Mesenchymal stem cell (in vitro differentiated cells and primary cell): Measurements from ENCODE around the gene RASGRP4.
A peak's percentile ranks its signal among the peaks of the same experiment; 100 is the strongest.

Experiments used
- DNase-seq: peaks from one replicate; pipeline ENCODE4 v3.0.0-alpha.2; 2013
- H2AFZ ChIP-seq: one replicate; pipeline ENCODE4 v1.6.1; 2013; ENCODE audit warnings: low read depth, mild to moderate bottlenecking, control low read depth, inconsistent platforms, low read length, moderate library complexity
- H2AK5ac ChIP-seq: 2 replicates; pipeline ENCODE4 v1.6.1; 2013; ENCODE audit warnings: low read length, moderate library complexity, mild to moderate bottlenecking, inconsistent platforms; ENCODE audit not compliant: severe bottlenecking
- H2BK120ac ChIP-seq: one replicate; pipeline ENCODE4 v1.6.1; 2013; ENCODE audit warnings: low read depth, mild to moderate bottlenecking, inconsistent platforms, low read length, moderate library complexity
- H2BK12ac ChIP-seq, 2 experiments: one replicate each; pipeline ENCODE4 v1.6.1; 2013; ENCODE audit warnings: inconsistent platforms in 2 of 2, low read length in 2 of 2, mild to moderate bottlenecking in 2 of 2, moderate library complexity in 2 of 2, control low read depth in 1 of 2
- H2BK15ac ChIP-seq: one replicate; pipeline ENCODE4 v1.6.1; 2013; ENCODE audit warnings: mild to moderate bottlenecking, low read depth, inconsistent platforms; ENCODE audit not compliant: poor library complexity, severe bottlenecking
- H2BK5ac ChIP-seq: 2 replicates; pipeline ENCODE4 v1.6.1; 2013; ENCODE audit warnings: low read depth, mild to moderate bottlenecking, low read length, control low read depth, inconsistent platforms; ENCODE audit not compliant: poor library complexity, severe bottlenecking
- H3K14ac ChIP-seq, 2 experiments: one replicate each; pipeline ENCODE4 v1.6.1; 2013; ENCODE audit warnings: inconsistent platforms in 2 of 2, low read length in 2 of 2, control low read depth in 1 of 2, mild to moderate bottlenecking in 1 of 2, moderate library complexity in 1 of 2
- H3K18ac ChIP-seq, 2 experiments: one replicate each; pipeline ENCODE4 v1.6.1; 2013; ENCODE audit warnings: inconsistent platforms in 2 of 2, low read length in 2 of 2, control low read depth in 1 of 2, low read depth in 1 of 2, mild to moderate bottlenecking in 1 of 2
- H3K23ac ChIP-seq, 2 experiments: one replicate each; pipeline ENCODE4 v1.6.1; 2013; ENCODE audit warnings: inconsistent platforms in 2 of 2, low read length in 2 of 2, mild to moderate bottlenecking in 2 of 2, moderate library complexity in 2 of 2, control low read depth in 1 of 2
- H3K27ac ChIP-seq: 2 replicates; pipeline ENCODE4 v1.5.1; 2013; ENCODE audit warnings: mild to moderate bottlenecking, moderate library complexity, low read length, control low read depth, inconsistent platforms; ENCODE audit not compliant: poor library complexity, severe bottlenecking
- H3K27me3 ChIP-seq, 2 experiments: 2 replicates each; pipeline versions ENCODE4 v1.6.1 to v1.7.0; 2013; ENCODE audit warnings: low read length in 2 of 2, mild to moderate bottlenecking in 2 of 2, moderate library complexity in 2 of 2, control low read depth in 1 of 2, inconsistent platforms in 1 of 2; ENCODE audit not compliant: control insufficient read depth in 1 of 2, insufficient read depth in 1 of 2
- H3K36me3 ChIP-seq, 2 experiments: 2 replicates each; pipeline versions ENCODE4 v1.6.1 to v1.7.0; 2013; ENCODE audit warnings: low read length in 2 of 2, control low read depth in 1 of 2, inconsistent platforms in 1 of 2, low read depth in 1 of 2, mild to moderate bottlenecking in 1 of 2; ENCODE audit not compliant: insufficient read depth in 2 of 2, control insufficient read depth in 1 of 2
- H3K4ac ChIP-seq, 2 experiments: one replicate each; pipeline ENCODE4 v1.6.1; 2013; ENCODE audit warnings: inconsistent platforms in 2 of 2, low read length in 2 of 2, mild to moderate bottlenecking in 2 of 2, moderate library complexity in 2 of 2, control low read depth in 1 of 2, low read depth in 1 of 2
- H3K4me1 ChIP-seq: 2 replicates; pipeline ENCODE4 v1.6.1; 2013; ENCODE audit warnings: low read depth, low read length, control low read depth; ENCODE audit not compliant: control insufficient read depth, insufficient read depth
- H3K4me2 ChIP-seq: 2 replicates; pipeline ENCODE4 v1.6.1; 2013; ENCODE audit warnings: low read length, mild to moderate bottlenecking, inconsistent platforms; ENCODE audit not compliant: poor library complexity, severe bottlenecking
- H3K4me3 ChIP-seq, 2 experiments: 2 replicates each; pipeline versions ENCODE4 v1.5.1 to v1.7.0; 2013; ENCODE audit warnings: low read length in 2 of 2, mild to moderate bottlenecking in 2 of 2, control low read depth in 1 of 2, low read depth in 1 of 2; ENCODE audit not compliant: insufficient read depth in 1 of 2
- H3K79me1 ChIP-seq: replicated peaks from 2 replicates; pipeline ENCODE4 v1.6.1; 2013; ENCODE audit warnings: mild to moderate bottlenecking, control low read depth, low read length, inconsistent platforms; ENCODE audit not compliant: poor library complexity, severe bottlenecking
- H3K9ac ChIP-seq: 2 replicates; pipeline ENCODE4 v1.7.0; 2013; ENCODE audit warnings: mild to moderate bottlenecking, low read length, moderate library complexity
- H3K9me3 ChIP-seq: 2 replicates; pipeline ENCODE4 v1.7.0; 2013; ENCODE audit warnings: mild to moderate bottlenecking, low read length; ENCODE audit not compliant: control insufficient read depth
- H4K8ac ChIP-seq: one replicate; pipeline ENCODE4 v1.6.1; 2013; ENCODE audit warnings: inconsistent platforms, mild to moderate bottlenecking, low read length, moderate library complexity
- H4K91ac ChIP-seq: one replicate; pipeline ENCODE4 v1.6.1; 2013; ENCODE audit warnings: mild to moderate bottlenecking, low read length, inconsistent platforms
- WGBS: methylation state at CpG from one replicate; pipeline ENCODE4 v1.1.7; 2013; ENCODE audit warnings: mixed read lengths; 5-methylcytosine and 5-hydroxymethylcytosine counted together

Gene RASGRP4

GRCh38 chr19:38371081-38371480 lies 54.9 kb downstream of the RASGRP4 start:
- peaks cover 0 to under 1% of the 10 kb centered on the region in 2 experiments for H3K36me3 ChIP-seq
- no peak overlapping the region for H2BK15ac ChIP-seq
- H3K18ac ChIP-seq = no peak overlapping the region
- H3K23ac ChIP-seq = no peak overlapping the region
- 84% methylated on average over 5 of the region's 6 CpGs for WGBS
- no peak overlapping the region for H3K14ac ChIP-seq
- H2BK12ac ChIP-seq = no peak overlapping the region
- H3K9me3 ChIP-seq = no peaks in the 10 kb centered on the region
- H2AFZ ChIP-seq = no peak overlapping the region
- peaks cover 2% of the 10 kb centered on the region for H3K4me1 ChIP-seq
- no peak overlapping the region for H2AK5ac ChIP-seq
- no peak overlapping the region for H4K91ac ChIP-seq
- no peak overlapping the region for H3K9ac ChIP-seq
- no peak overlapping the region for H2BK5ac ChIP-seq
- no peaks in the 10 kb centered on the region for H3K79me1 ChIP-seq
- no peak overlapping the region for H3K4me2 ChIP-seq
- H3K27me3 ChIP-seq = peaks cover 16 to 38% of the 10 kb centered on the region in 2 experiments
- no peak overlapping the region for H3K27ac ChIP-seq
- H3K4ac ChIP-seq = no peak overlapping the region
- no peak for DNase-seq
- H3K4me3 ChIP-seq = no peak overlapping the region
- no peak overlapping the region for H2BK120ac ChIP-seq
- no peak overlapping the region for H4K8ac ChIP-seq

GRCh38 chr19:38370299-38370698 lies 55.7 kb downstream of the RASGRP4 start:
- Histone ChIP-seq H3K79me1 (no peaks in the 10 kb centered on the region), H3K27me3 (peaks cover 16 to 44% of the 10 kb centered on the region in 2 experiments), H4K8ac (no peak overlapping the region), H2BK5ac (no peak overlapping the region), H2AK5ac (no peak overlapping the region), H3K4me2 (no peak overlapping the region), H3K9me3 (no peaks in the 10 kb centered on the region), H3K18ac (no peak overlapping the region), H4K91ac (no peak overlapping the region), H2BK15ac (no peak overlapping the region), H3K27ac (no peak overlapping the region), H3K36me3 (no peaks in the 10 kb centered on the region), H3K4ac (no peak overlapping the region), H3K9ac (no peak overlapping the region), H3K14ac (no peak overlapping the region), H3K23ac (no peak overlapping the region), H2BK120ac (no peak overlapping the region), H3K4me3 (no peak overlapping the region), H2BK12ac (no peak overlapping the region), H3K4me1 (no peaks in the 10 kb centered on the region), H2AFZ (no peak overlapping the region)
- no peak for DNase-seq
- 79% methylated on average over 12 of the region's 12 CpGs for WGBS

- H3K4ac ChIP-seq = no peak overlapping the region
- 95% methylated on average over 2 of the region's 2 CpGs for WGBS
- H2BK120ac ChIP-seq = no peak overlapping the region
Observed at GRCh38 chr19:38369584-38369983, 56.4 kb downstream of the RASGRP4 start.

DNA sequence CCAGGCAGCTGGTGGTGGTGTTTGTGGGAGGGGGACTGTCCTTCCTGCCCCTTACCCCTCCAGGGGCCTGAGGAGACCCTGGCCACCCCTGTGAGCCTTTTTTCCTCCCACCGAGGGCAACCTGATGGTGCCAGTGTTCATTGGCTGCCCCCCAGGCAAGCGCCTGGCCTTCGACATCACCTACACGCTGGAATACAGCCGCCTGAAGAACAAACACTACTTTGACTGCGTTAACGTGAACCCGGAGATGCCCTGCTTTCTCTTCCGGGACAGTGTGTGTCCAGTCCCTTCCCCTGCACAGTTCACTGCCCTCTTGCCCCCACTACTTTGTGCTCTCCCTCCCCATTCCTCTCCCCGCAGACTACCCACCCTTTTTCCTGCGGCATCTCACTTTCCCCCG lies 59.0 kb downstream of the RASGRP4 start:
- Histone ChIP-seq H3K4ac (no peak overlapping the region), H2AK5ac (no peak overlapping the region), H3K27me3 (peaks cover 16 to 50% of the 10 kb centered on the region in 2 experiments), H3K18ac (no peak overlapping the region), H3K4me2 (no peak overlapping the region), H3K4me3 (no peak overlapping the region), H2BK12ac (no peak overlapping the region), H3K4me1 (peaks cover 5% of the 10 kb centered on the region), H2BK15ac (no peak overlapping the region), H3K14ac (no peak overlapping the region), H2BK5ac (no peak overlapping the region), H3K23ac (no peak overlapping the region), H4K8ac (no peak overlapping the region), H3K27ac (no peak overlapping the region), H3K9ac (no peak overlapping the region), H3K79me1 (no peaks in the 10 kb centered on the region), H3K36me3 (no peaks in the 10 kb centered on the region), H3K9me3 (no peaks in the 10 kb centered on the region), H4K91ac (no peak overlapping the region), H2AFZ (no peak overlapping the region), H2BK120ac (no peak overlapping the region)
- 87% methylated on average over 12 of the region's 12 CpGs for WGBS
- no peak for DNase-seq

More at GRCh38 chr19:38369584-38369983, 56.4 kb downstream of the RASGRP4 start:
- no peak overlapping the region for H2AFZ ChIP-seq
- no peak overlapping the region for H3K18ac ChIP-seq
- H2BK15ac ChIP-seq = no peak overlapping the region
- H3K79me1 ChIP-seq = no peaks in the 10 kb centered on the region
- no peak overlapping the region for H3K9ac ChIP-seq
- H3K9me3 ChIP-seq = no peaks in the 10 kb centered on the region
- no peak overlapping the region for H3K14ac ChIP-seq
- no peak overlapping the region for H3K4me2 ChIP-seq
- no peaks in the 10 kb centered on the region for H3K4me1 ChIP-seq
- no peak overlapping the region for H4K8ac ChIP-seq
- H3K36me3 ChIP-seq = no peaks in the 10 kb centered on the region
- no peak overlapping the region for H2BK12ac ChIP-seq
- peak overlapping the region; percentile 59 for H4K91ac ChIP-seq
- H2BK5ac ChIP-seq = no peak overlapping the region
- DNase-seq = no peak
- H3K27me3 ChIP-seq = peaks cover 16 to 50% of the 10 kb centered on the region in 2 experiments
- H3K23ac ChIP-seq = no peak overlapping the region
- H2AK5ac ChIP-seq = no peak overlapping the region
- H3K4me3 ChIP-seq = no peak overlapping the region
- H3K27ac ChIP-seq = no peak overlapping the region
